ENCODE measurements around the gene BMPR1B. TPM values are rescaled to one million over a fixed set of nuclear protein-coding genes. Genes with fewer than 3 reads are reported as not detected.

The BMPR1B gene
- polyA plus RNA-seq, 2 of the 4 experiments (the other 2 are of a cell fraction) = 6.4 to 21.2 TPM

GRCh38 chr4:94961420-94961819, 203.7 kb downstream of the BMPR1B start:
- Histone ChIP-seq H3K4me2 (peak overlapping the region; percentile 43), H3K4me1 (peaks cover 25% of the 10 kb centered on the region), H3K4me3 (no peak overlapping the region), H3K9me3 (peaks cover 11% of the 10 kb centered on the region; the same call in 2 of the 3 replicates), H3K27ac (peak overlapping the region; percentile 66 to 83)
- ATAC-seq (peak; percentile 59 to 75; a peak in 3 of 6 replicates), FAIRE-seq (no peak), DNase-seq (ENCODE audit: low read depth in 1 of 2, low spot score in 1 of 2) (peak in 1 of 2 experiments; percentile 68)
- 32% methylated on average over 2 of the region's 2 CpGs for WGBS (ENCODE audit: missing lambda C conversion rate)
- CTCF ChIA-PET = no interaction called here
- POLR2A ChIA-PET = no interaction called here
- no peak for TF ChIP-seq FOSL2 (IDR thresholded peaks at IDR 0.05)
- TF ChIP-seq FOSL2 (CRISPR knock-in tag; IDR thresholded peaks at IDR 0.05) = peak; percentile 24; the same call in 1 of the 2 replicates
- TF ChIP-seq NFE2L2 (conservative IDR thresholded peaks at IDR 0.05; ENCODE audit: low read length) = peak; percentile 65; the same call in 1 of the 2 replicates
- peak; percentile 88 for TF ChIP-seq MAFK (IDR thresholded peaks at IDR 0.05; ENCODE audit: partially characterized antibody)
- TF ChIP-seq BHLHE40 (IDR thresholded peaks at IDR 0.05; ENCODE audit: low read depth, low read length) = no peak
- TF ChIP-seq HOXB13 (CRISPR knock-in tag; IDR thresholded peaks at IDR 0.05; ENCODE audit: low read depth) = no peak

DNA sequence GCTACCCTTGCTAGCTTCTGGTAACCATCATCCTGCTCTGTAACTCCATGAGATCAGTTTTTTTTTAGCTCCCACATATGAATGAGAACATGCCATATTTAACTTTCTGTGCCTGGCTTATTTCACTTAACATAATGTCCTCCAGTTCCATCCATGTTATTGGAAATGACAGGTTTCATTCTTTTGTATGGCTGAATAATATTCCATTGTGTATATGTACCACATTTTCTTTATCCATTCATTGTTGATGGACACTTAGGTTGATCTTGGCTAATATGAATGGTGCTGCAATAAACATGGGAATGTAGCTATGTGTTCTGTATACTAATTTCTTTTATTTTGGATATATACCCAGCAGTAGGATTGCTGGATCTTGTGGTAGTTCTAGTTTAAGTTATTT, 204.7 kb downstream of the BMPR1B start:
- DNase-seq (ENCODE audit: low read depth in 1 of 2, low spot score in 1 of 2) (no peak), FAIRE-seq (no peak), ATAC-seq (no peak)
- TF ChIP-seq KDM1A (IDR thresholded peaks at IDR 0.05; ENCODE audit: low read depth) (peak; percentile 25; the same call in 1 of the 2 replicates), NFE2L2 (conservative IDR thresholded peaks at IDR 0.05; ENCODE audit: low read length) (no peak), MAX (IDR thresholded peaks at IDR 0.05) (no peak), NPAS2 (CRISPR knock-in tag; IDR thresholded peaks at IDR 0.05; ENCODE audit: borderline replicate concordance) (no peak), BCL3 (IDR thresholded peaks at IDR 0.05) (no peak), ZFP36 (IDR thresholded peaks at IDR 0.05; ENCODE audit: borderline replicate concordance, partially characterized antibody) (no peak), EHF (CRISPR knock-in tag; IDR thresholded peaks at IDR 0.05) (no peak)
- ChIA-PET CTCF (no interaction called here), POLR2A (no interaction called here)
- peaks cover 34% of the 10 kb centered on the region for H3K4me1 ChIP-seq
- H3K4me3 ChIP-seq = no peak overlapping the region
- H3K27ac ChIP-seq = no peak overlapping the region
- H3K4me2 ChIP-seq = no peak overlapping the region
- peaks cover 11% of the 10 kb centered on the region; the same call in 2 of the 3 replicates for H3K9me3 ChIP-seq

- ATAC-seq = no peak; a peak in 1 of 6 replicates
- FAIRE-seq = no peak
- Histone ChIP-seq H3K4me3 (no peak overlapping the region), H3K4me1 (peaks cover 61% of the 10 kb centered on the region), H3K4me2 (peak overlapping the region; percentile 58), H3K9me3 (peaks cover 11% of the 10 kb centered on the region; the same call in 2 of the 3 replicates), H3K27ac (peak overlapping the region; percentile 22 to 58; a peak in 4 of 6 replicates)
- POLR2A ChIA-PET = no interaction called here
- CTCF ChIA-PET = no interaction called here
- DNase-seq (ENCODE audit: low read depth in 1 of 2, low spot score in 1 of 2) = no peak
- TF ChIP-seq TP53 (CRISPR knock-in tag; IDR thresholded peaks at IDR 0.05) (no peak), CEBPB (IDR thresholded peaks at IDR 0.05) (peak in 1 of 2 experiments; percentile 34; a peak in 1 of 4 replicates)
Measured at GRCh38 chr4:94965852-94966251, 208.1 kb downstream of the BMPR1B start.

DNA sequence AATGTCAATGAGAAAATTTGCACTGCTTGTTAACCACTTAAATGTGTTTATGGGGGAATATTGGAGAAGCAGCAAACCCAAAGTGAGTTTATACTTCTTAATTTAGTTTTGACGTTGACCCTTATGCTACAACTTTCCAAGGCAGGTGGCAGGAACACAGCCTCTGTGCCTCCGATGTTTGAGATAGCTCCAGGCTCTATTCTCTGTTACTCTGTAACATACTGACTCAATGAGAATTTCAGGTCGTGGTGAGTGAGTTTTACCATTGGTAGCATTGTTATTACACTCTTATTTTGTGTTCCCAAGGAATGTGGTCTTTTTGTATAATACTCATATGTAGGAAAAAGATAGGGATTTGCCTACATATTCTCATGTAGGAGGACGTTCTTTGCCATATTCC, 210.7 kb downstream of the BMPR1B start:
- whole genome bisulfite sequencing (ENCODE audit: missing lambda C conversion rate) = 28% methylated on average over 4 of the region's 4 CpGs
- ChIA-PET CTCF (no interaction called here), POLR2A (no interaction called here)
- Histone ChIP-seq H3K9me3 (peaks cover 1% of the 10 kb centered on the region; the same call in 1 of the 3 replicates), H3K4me3 (peak overlapping the region; percentile 17; the same call in 1 of the 3 replicates), H3K27ac (peak overlapping the region; percentile 48 to 51; a peak in 4 of 6 replicates), H3K4me2 (peak overlapping the region; percentile 83), H3K4me1 (peaks cover 77% of the 10 kb centered on the region)
- FAIRE-seq (no peak), ATAC-seq (peak in 1 of 2 experiments; percentile 52; a peak in 4 of 6 replicates), DNase-seq (ENCODE audit: low read depth in 1 of 2, low spot score in 1 of 2) (no peak)
- TF ChIP-seq MAX (IDR thresholded peaks at IDR 0.05) (0 out of 2 replicates have a peak, but pooled peaks have one; percentile 16), NFE2L2 (conservative IDR thresholded peaks at IDR 0.05; ENCODE audit: low read length) (no peak)

DNA sequence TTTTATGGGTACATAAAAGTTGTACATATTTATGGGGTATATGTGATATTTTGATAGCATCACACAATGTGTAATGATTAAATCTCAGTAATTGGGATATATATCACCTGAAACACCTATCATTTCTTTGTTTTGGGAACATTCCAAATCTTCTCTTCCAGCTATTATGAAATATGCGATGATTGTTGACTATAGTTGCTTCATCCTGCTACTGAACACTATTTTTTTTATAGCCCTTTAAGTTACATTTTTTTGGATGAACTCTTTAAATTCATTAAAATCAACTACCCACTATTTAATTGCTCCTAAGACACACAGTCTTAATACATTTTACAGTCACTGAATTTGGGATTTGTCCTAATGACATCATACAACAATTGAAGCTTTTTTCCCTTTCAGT, 212.9 kb downstream of the BMPR1B start:
- H3K4me3 ChIP-seq = no peak overlapping the region
- TF ChIP-seq RFX5 (IDR thresholded peaks at IDR 0.05) (no peak), CEBPB (IDR thresholded peaks at IDR 0.05) (peak; percentile 74 to 83; a peak in 3 of 4 replicates)
- DNase-seq (ENCODE audit: low read depth in 1 of 2, low spot score in 1 of 2) = no peak
- 5% methylated on average over 1 of the region's 1 CpG for WGBS (ENCODE audit: missing lambda C conversion rate)
- CTCF ChIA-PET = no interaction called here
- POLR2A ChIA-PET = no interaction called here
- ATAC-seq = no peak
- FAIRE-seq = no peak
- H3K4me2 ChIP-seq = peak overlapping the region; percentile 70
- H3K27ac ChIP-seq = peak overlapping the region; percentile 64 to 74; a peak in 5 of 6 replicates
- peaks cover 89% of the 10 kb centered on the region for H3K4me1 ChIP-seq
- H3K9me3 ChIP-seq = no peaks in the 10 kb centered on the region
